GM23338 (cell line): ENCODE data around the gene SORCS2. TPM values are rescaled to one million over a fixed set of nuclear protein-coding genes. Genes with fewer than 3 reads are reported as not detected.
A peak's percentile ranks its signal among the peaks of the same experiment; 100 is the strongest.

ENCODE experiments used
- ATAC-seq: fragments of 200-7000 bp; cut with Tn5 transposase; 3 replicates; pipeline ENCODE4 v1.9.1; 2020
- DNase-seq: peaks from one replicate; pipeline ENCODE4 v3.0.0-alpha.2; 2015; ENCODE audit warnings: low spot score
- H2AFZ ChIP-seq: fragments of 200-600 bp; sonication (generic); 2 replicates; pipeline ENCODE4 v1.8.0; 2016; ENCODE audit warnings: antibody characterized with exemption, mild to moderate bottlenecking, moderate library complexity
- H3F3A ChIP-seq: fragments of 200-600 bp; sonication (generic); replicated peaks from 2 replicates; pipeline ENCODE4 v1.8.0; 2017; ENCODE audit warnings: antibody characterized with exemption, mixed run types, low read depth
- H3K27ac ChIP-seq: fragments of 200-600 bp; sonication (generic); 2 replicates; pipeline ENCODE4 v1.6.1; 2016; ENCODE audit warnings: low read depth
- H3K27me3 ChIP-seq: fragments of 200-600 bp; sonication (generic); 2 replicates; pipeline ENCODE4 v1.8.0; 2016; ENCODE audit warnings: mild to moderate bottlenecking, mixed run types, moderate library complexity; ENCODE audit not compliant: insufficient read depth
- H3K36me3 ChIP-seq: fragments of 200-600 bp; sonication (generic); 2 replicates; pipeline ENCODE4 v1.8.0; 2016; ENCODE audit warnings: mild to moderate bottlenecking; ENCODE audit not compliant: insufficient read depth
- H3K4me1 ChIP-seq: fragments of 200-600 bp; sonication (generic); 2 replicates; pipeline ENCODE4 v1.8.0; 2016; ENCODE audit warnings: mild to moderate bottlenecking, moderate library complexity; ENCODE audit not compliant: insufficient read depth
- H3K4me2 ChIP-seq: fragments of 200-600 bp; sonication (generic); 2 replicates; pipeline ENCODE4 v1.7.1; 2017; ENCODE audit warnings: mixed run types
- H3K4me3 ChIP-seq: fragments of 200-600 bp; sonication (generic); 2 replicates; pipeline ENCODE4 v1.6.1; 2016; ENCODE audit warnings: mixed run types
- H3K79me2 ChIP-seq: fragments of 200-600 bp; sonication (generic); replicated peaks from 2 replicates; pipeline ENCODE4 v1.8.0; 2017; ENCODE audit warnings: mild to moderate bottlenecking; ENCODE audit not compliant: insufficient read depth
- H3K9me2 ChIP-seq: fragments of 200-600 bp; sonication (generic); 2 replicates; pipeline ENCODE4 v1.8.0; 2017; ENCODE audit not compliant: insufficient read depth
- H4K20me1 ChIP-seq: fragments of 200-600 bp; sonication (generic); replicated peaks from 2 replicates; pipeline ENCODE4 v1.8.0; 2017; ENCODE audit warnings: mild to moderate bottlenecking; ENCODE audit not compliant: insufficient read depth
- H3K27ac Mint-ChIP-seq: 2 replicates; pipeline ENCODE4 v1.8.0; 2020; ENCODE audit warnings: inconsistent platforms, mild to moderate bottlenecking, moderate library complexity, mixed read lengths
- H3K27me3 Mint-ChIP-seq: 3 replicates; pipeline ENCODE4 v1.8.0; 2022; ENCODE audit warnings: low read depth, mild to moderate bottlenecking, moderate library complexity, mixed read lengths, inconsistent platforms; ENCODE audit not compliant: insufficient read depth, poor library complexity
- H3K36me3 Mint-ChIP-seq: 3 replicates; pipeline ENCODE4 v1.8.0; 2021; ENCODE audit warnings: low read depth, mild to moderate bottlenecking, inconsistent platforms, moderate library complexity, mixed read lengths
- H3K4me1 Mint-ChIP-seq: 3 replicates; pipeline ENCODE4 v1.8.0; 2020; ENCODE audit warnings: mild to moderate bottlenecking, inconsistent platforms, mixed read lengths
- H3K4me3 Mint-ChIP-seq: 3 replicates; pipeline ENCODE4 v1.8.0; 2021; ENCODE audit warnings: moderate library complexity, mild to moderate bottlenecking, inconsistent platforms, mixed read lengths
- H3K9me3 Mint-ChIP-seq: 3 replicates; pipeline ENCODE4 v1.8.0; 2020; ENCODE audit warnings: moderate library complexity, mild to moderate bottlenecking, inconsistent platforms, mixed read lengths
- CREB1 ChIP-seq: fragments of 250-450 bp; sonication (Bioruptor Pico); IDR thresholded peaks from 2 replicates; pipeline ENCODE4 v1.5.0; 2020; ENCODE audit warnings: low read depth, mild to moderate bottlenecking, moderate library complexity
- JUNB ChIP-seq: IDR thresholded peaks from one replicate; pipeline ENCODE4 v1.6.1; 2016; ENCODE audit warnings: antibody characterized with exemption; ENCODE audit not compliant: unreplicated experiment
- NANOG ChIP-seq: IDR thresholded peaks from 2 replicates; pipeline ENCODE4 v1.6.1; 2016; ENCODE audit warnings: antibody characterized with exemption, borderline replicate concordance
- POLR2AphosphoS5 ChIP-seq: IDR thresholded peaks from 2 replicates; pipeline ENCODE4 v1.6.1; 2016; ENCODE audit warnings: antibody characterized with exemption, low read depth
- STAT1 ChIP-seq: IDR thresholded peaks from one replicate; pipeline ENCODE4 v1.6.1; 2016; ENCODE audit warnings: antibody characterized with exemption; ENCODE audit not compliant: unreplicated experiment
- ZNF462 ChIP-seq: fragments of 250-450 bp; sonication (Bioruptor Pico); IDR thresholded peaks from 2 replicates; pipeline ENCODE4 v1.5.0; 2020; ENCODE audit warnings: mild to moderate bottlenecking, moderate library complexity
- polyA plus RNA-seq: library from polyadenylated mRNA; unstranded; fragments of >200 nt; fragmentation: Nextera tagmentation; extraction: Ambion mirVana; gene quantifications from 2 replicates; pipeline ENCODE4 v1.2.1, GENCODE V29; 2016
- total RNA-seq: library from RNA; depleted of rRNA; stranded (reverse); fragments of >200 nt; shearing (Covaris generic); gene quantifications from 2 replicates; pipeline ENCODE4 v1.2.3, GENCODE V29; 2014

Gene SORCS2
- total and polyA plus RNA-seq, 2 experiments from 2014 or later = 0.47 to 2.4 TPM

- Histone ChIP-seq H3K36me3 (no peaks in the 10 kb centered on the region), H3F3A (no peaks in the 10 kb centered on the region), H3K4me2 (no peak overlapping the region), H3K27me3 (no peaks in the 10 kb centered on the region), H3K27ac (no peak overlapping the region), H3K4me3 (no peak overlapping the region), H4K20me1 (no peaks in the 10 kb centered on the region), H3K79me2 (no peaks in the 10 kb centered on the region), H3K4me1 (no peaks in the 10 kb centered on the region), H3K9me2 (peaks cover 4% of the 10 kb centered on the region; the same call in 1 of the 2 replicates), H2AFZ (no peak overlapping the region)
- peaks cover 5% of the 10 kb centered on the region for H3K27me3 Mint-ChIP-seq
- no peak overlapping the region for H3K27ac Mint-ChIP-seq
- ATAC-seq (peak; percentile 37), DNase-seq (peak; percentile 25)
- no peak overlapping the region for H3K4me3 Mint-ChIP-seq
- no peaks in the 10 kb centered on the region for H3K9me3 Mint-ChIP-seq
- TF ChIP-seq POLR2AphosphoS5 (no peak), STAT1 (no peak)
- H3K36me3 Mint-ChIP-seq = no peaks in the 10 kb centered on the region; the same call in 2 of the 3 replicates
- H3K4me1 Mint-ChIP-seq = peaks cover 9% of the 10 kb centered on the region
These were observed 132.3 kb downstream of the SORCS2 start for GRCh38 chr4:7324651-7325121.

- Histone ChIP-seq H3K79me2 (no peaks in the 10 kb centered on the region), H3K4me3 (no peak overlapping the region), H3K4me2 (no peak overlapping the region), H3K27ac (no peak overlapping the region), H4K20me1 (no peaks in the 10 kb centered on the region), H3K4me1 (no peaks in the 10 kb centered on the region), H3K27me3 (no peaks in the 10 kb centered on the region), H3K9me2 (peaks cover 4% of the 10 kb centered on the region; the same call in 1 of the 2 replicates), H2AFZ (no peak overlapping the region), H3K36me3 (no peaks in the 10 kb centered on the region), H3F3A (no peaks in the 10 kb centered on the region)
- peaks cover 5% of the 10 kb centered on the region for H3K27me3 Mint-ChIP-seq
- DNase-seq (no peak), ATAC-seq (no peak)
- H3K4me1 Mint-ChIP-seq = peaks cover 9% of the 10 kb centered on the region
- H3K9me3 Mint-ChIP-seq = no peaks in the 10 kb centered on the region
- TF ChIP-seq NANOG (no peak), ZNF462 (CRISPR knock-in tag) (no peak), JUNB (no peak), CREB1 (CRISPR knock-in tag) (no peak)
- no peaks in the 10 kb centered on the region; the same call in 2 of the 3 replicates for H3K36me3 Mint-ChIP-seq
- H3K4me3 Mint-ChIP-seq = no peak overlapping the region
- H3K27ac Mint-ChIP-seq = no peak overlapping the region
These were observed 133.2 kb downstream of the SORCS2 start for GRCh38 chr4:7325541-7325940.
